SK-N-MC (cell line): Measurements from ENCODE around the gene SHC3.

Source experiments
- EZH2 ChIP-seq: fragments of 200-600 bp; sonication (generic); IDR thresholded peaks from one replicate; pipeline ENCODE4 v1.6.1; 2017; ENCODE audit warnings: antibody characterized with exemption
- FOXP2 ChIP-seq: optimal IDR thresholded peaks from 2 replicates; pipeline ENCODE3; 2011; ENCODE audit warnings: mild to moderate bottlenecking, moderate library complexity; ENCODE audit not compliant: insufficient read depth; ENCODE audit errors: extremely low read length, control extremely low read depth
- POLR2AphosphoS5 ChIP-seq: IDR thresholded peaks from 2 replicates; pipeline ENCODE4 v1.6.1; 2012; ENCODE audit warnings: mild to moderate bottlenecking, low read depth, low read length, borderline replicate concordance

DNA sequence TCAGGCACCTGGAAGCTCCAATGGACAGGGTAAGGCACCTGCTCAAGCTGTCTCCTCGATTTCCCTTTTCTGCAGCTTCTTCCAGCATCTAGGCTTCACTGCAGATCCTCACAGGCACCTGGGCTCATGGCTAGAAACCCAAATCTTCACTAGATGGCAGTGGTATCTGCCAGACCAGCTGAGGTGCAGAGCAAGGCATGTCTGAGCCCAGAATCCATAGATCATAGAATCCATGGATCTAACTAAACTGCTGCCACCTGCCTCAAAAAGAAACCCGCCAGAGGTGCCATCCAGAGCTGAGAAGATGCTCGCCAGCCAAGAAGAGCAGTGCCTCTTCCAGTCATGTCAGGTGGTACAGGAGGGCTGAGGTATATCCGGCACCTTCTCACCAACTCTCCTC, 6.9 kb downstream of the SHC3 start:
- TF ChIP-seq POLR2AphosphoS5 = no peak
- TF ChIP-seq EZH2 = no peak
- TF ChIP-seq FOXP2 = no peak
